Sigmoid colon (tissue), 7 donors: ENCODE results near the gene PBX3. TPM values are rescaled to one million over a fixed set of nuclear protein-coding genes. Genes with fewer than 3 reads are reported as not detected.
A peak's percentile ranks its signal among the peaks of the same experiment; 100 is the strongest.

ENCODE experiments used
- DNase-seq: peaks from one replicate; pipeline ENCODE4 v3.0.0-alpha.2; 2019
- H3K27ac ChIP-seq, 4 donors: fragments of 200-600 bp; sonication (generic); one replicate each; pipeline ENCODE4 v1.5.1; 2016 to 2019; ENCODE audit warnings: mild to moderate bottlenecking in 1 of 4
- H3K27me3 ChIP-seq, 3 donors: fragments of 200-600 bp; sonication (generic); one replicate each; pipeline ENCODE4 v1.5.1; 2019; ENCODE audit warnings: mild to moderate bottlenecking in 1 of 3
- H3K36me3 ChIP-seq, 4 donors: fragments of 200-600 bp; sonication (generic); one replicate each; pipeline ENCODE4 v1.5.1; 2016 to 2019
- H3K4me1 ChIP-seq, 4 donors: fragments of 200-600 bp; sonication (generic); one replicate each; pipeline ENCODE4 v1.5.1; 2017 to 2019
- H3K4me3 ChIP-seq, 4 donors: fragments of 200-600 bp; sonication (generic); one replicate each; pipeline ENCODE4 v1.5.1; 2017 to 2019; ENCODE audit warnings: mild to moderate bottlenecking in 2 of 4, moderate library complexity in 1 of 4
- H3K9me3 ChIP-seq, 4 donors: fragments of 200-600 bp in 3 of 4; sonication (generic) in 3 of 4; one replicate each; pipeline versions ENCODE4 v1.5.1 to v1.6.1; 2013 to 2019
- CTCF ChIP-seq, 4 experiments: fragments of 450-650 bp in 3 of 4; fragments of 200-600 bp in 1 of 4; IDR thresholded peaks; one replicate each; pipeline ENCODE4 v1.5.1; 2016 to 2019; ENCODE audit warnings: antibody characterized with exemption in 4 of 4, mild to moderate bottlenecking in 3 of 4, moderate library complexity in 2 of 4
- EP300 ChIP-seq, 4 donors: sonication (generic); formaldehyde crosslinking; IDR thresholded peaks; one replicate each; pipeline ENCODE4 v1.6.1; 2017; ENCODE audit warnings: antibody characterized with exemption in 4 of 4
- POLR2A ChIP-seq, 2 donors: fragments of 450-650 bp; IDR thresholded peaks; one replicate each; pipeline ENCODE4 v1.6.1; 2016; ENCODE audit warnings: antibody characterized with exemption in 2 of 2, mild to moderate bottlenecking in 2 of 2, moderate library complexity in 2 of 2
- POLR2AphosphoS5 ChIP-seq, 4 donors: sonication (generic); formaldehyde crosslinking; IDR thresholded peaks; one replicate each; pipeline ENCODE4 v1.6.1; 2017; ENCODE audit warnings: antibody characterized with exemption in 4 of 4
- WGBS, 2 donors: extraction: QIAGEN DNeasy Blood & Tissue Kit; methylation state at CpG; one replicate each; pipeline ENCODE4 v1.1.7; 2013; 5-methylcytosine and 5-hydroxymethylcytosine counted together
- intact Hi-C: fragments of 100-400 bp; cut with DNase I; formaldehyde crosslinking; loops from one replicate; pipeline ENCODE4 v1.15.1; 2023
- polyA plus RNA-seq, 3 donors: library from polyadenylated mRNA; stranded (reverse); fragments of 200-250 nt; gene quantifications; one replicate each; pipeline ENCODE4 v1.2.3, GENCODE V29; 2013
- total RNA-seq, 4 donors: library from RNA; depleted of rRNA; stranded (reverse); fragments of >200 nt; gene quantifications; one replicate each; pipeline ENCODE4 v1.1.0, GENCODE V29; 2016
- donor health status: healthy with polysubstance abuse.
- donor health status: Bipolar disorder and iron deficiency.
- donor health status: healthy.

Gene PBX3
- total and polyA plus RNA-seq, 7 donors, result 2.8 to 159 (median 90.6) TPM

- H3K4me3 ChIP-seq, result peak overlapping the region; percentile 75 to 94 (median 87)
- DNase-seq, result no peak
- intact Hi-C loops, result loop anchor here (5.0 kb wide), 4 partner anchors 73 to 478 kb away; no protein-coding TSS in a partner anchor
- TF ChIP-seq CTCF (IDR thresholded peaks at IDR 0.05), result no peak
- no peak for TF ChIP-seq POLR2AphosphoS5 (IDR thresholded peaks at IDR 0.05)
- no peak for TF ChIP-seq POLR2A (IDR thresholded peaks at IDR 0.05)
- TF ChIP-seq EP300 (IDR thresholded peaks at IDR 0.05), result no peak
- peak overlapping the region; percentile 90 to 98 (median 96) for H3K27ac ChIP-seq
- 77 to 78% methylated on average over 4 of the region's 4 CpGs for WGBS, 2 donors
- H3K27me3 ChIP-seq, result no peaks in the 10 kb centered on the region
- no peaks in the 10 kb centered on the region for H3K9me3 ChIP-seq
- H3K4me1 ChIP-seq, result peaks cover 0 to 48% (median 30%) of the 10 kb centered on the region in 4 donors
- H3K36me3 ChIP-seq, result no peaks in the 10 kb centered on the region
Measured at GRCh38 chr9:125749287-125749935, 2.2 kb downstream of the PBX3 start.

DNA sequence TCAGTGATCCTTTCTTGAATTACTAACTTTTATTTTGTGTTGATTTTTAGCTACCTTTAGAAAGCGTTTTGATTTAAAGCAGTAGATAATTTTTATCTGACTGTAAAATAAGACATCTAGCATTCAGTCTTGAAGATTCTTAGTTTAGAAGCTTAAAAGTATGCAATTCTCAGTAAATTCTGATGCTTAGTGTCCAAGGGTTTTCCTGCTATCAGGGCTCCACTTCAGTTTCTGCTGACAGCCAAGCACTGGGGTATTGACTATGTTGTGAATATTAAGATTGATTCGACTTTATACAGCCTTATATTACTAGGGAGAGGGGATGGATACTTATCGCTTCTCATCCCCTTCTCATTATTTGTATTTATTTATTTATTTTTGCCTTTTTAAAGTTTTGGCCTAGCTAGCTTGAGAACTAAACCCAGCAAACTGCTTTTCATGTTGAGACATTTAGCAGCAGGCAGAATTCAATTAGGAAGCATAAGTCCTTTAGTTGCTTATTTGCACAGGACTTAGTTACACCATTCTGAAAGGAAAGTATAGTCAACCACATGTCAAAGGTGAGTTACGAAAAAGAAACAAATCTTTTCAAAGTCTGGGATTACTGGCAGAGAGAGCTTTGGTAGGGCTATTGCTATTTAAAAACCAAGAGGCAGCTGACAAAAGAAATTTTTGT, 2.9 kb downstream of the PBX3 start:
- Histone ChIP-seq H3K4me1 (peaks cover 0 to 49% (median 35%) of the 10 kb centered on the region in 4 donors), H3K27me3 (no peaks in the 10 kb centered on the region), H3K27ac (peak overlapping the region; percentile 90 to 98 (median 96)), H3K36me3 (no peaks in the 10 kb centered on the region), H3K9me3 (no peaks in the 10 kb centered on the region), H3K4me3 (peak overlapping the region; percentile 75 to 94 (median 87))
- TF ChIP-seq EP300 (IDR thresholded peaks at IDR 0.05) (no peak), POLR2A (IDR thresholded peaks at IDR 0.05) (no peak)
- intact Hi-C loops, result loop anchor here (5.0 kb wide), 4 partner anchors 72 to 477 kb away; no protein-coding TSS in a partner anchor
- 83 to 89% methylated on average over 4 of the region's 4 CpGs for WGBS, 2 donors
- no peak for DNase-seq

- H3K4me1 ChIP-seq, result peaks cover 0 to 49% (median 37%) of the 10 kb centered on the region in 4 donors
- H3K9me3 ChIP-seq, result no peaks in the 10 kb centered on the region
- TF ChIP-seq EP300 (IDR thresholded peaks at IDR 0.05) (no peak), CTCF (IDR thresholded peaks at IDR 0.05) (no peak), POLR2AphosphoS5 (IDR thresholded peaks at IDR 0.05) (no peak), POLR2A (IDR thresholded peaks at IDR 0.05) (no peak)
- intact Hi-C loops, result no loop called here
- H3K36me3 ChIP-seq, result no peaks in the 10 kb centered on the region
- no peak for DNase-seq
- peak overlapping the region; percentile 90 to 98 (median 96) for H3K27ac ChIP-seq
- peak overlapping the region; percentile 75 to 94 (median 87) for H3K4me3 ChIP-seq
- 77 to 90% methylated on average over 6 of the region's 6 CpGs for WGBS, 2 donors
- H3K27me3 ChIP-seq, result no peaks in the 10 kb centered on the region
Measured at GRCh38 chr9:125750627-125751011, 3.4 kb downstream of the PBX3 start.

GRCh38 chr9:125752070-125752628, 5.0 kb downstream of the PBX3 start:
- Histone ChIP-seq H3K27me3 (no peaks in the 10 kb centered on the region), H3K36me3 (no peaks in the 10 kb centered on the region), H3K4me3 (peak overlapping the region in 3 of 4 donors; percentile 8 to 94 (median 86)), H3K27ac (peak overlapping the region; percentile 90 to 98 (median 96)), H3K4me1 (peaks cover 0 to 62% (median 49%) of the 10 kb centered on the region in 4 donors), H3K9me3 (no peaks in the 10 kb centered on the region)
- TF ChIP-seq POLR2AphosphoS5 (IDR thresholded peaks at IDR 0.05) (peak in 1 of 4 donors; percentile 12), POLR2A (IDR thresholded peaks at IDR 0.05) (no peak), CTCF (IDR thresholded peaks at IDR 0.05) (no peak)
- intact Hi-C loops, result no loop called here
- DNase-seq, result no peak
- 29 to 61% methylated on average over 3 of the region's 3 CpGs for WGBS, 2 donors

DNA sequence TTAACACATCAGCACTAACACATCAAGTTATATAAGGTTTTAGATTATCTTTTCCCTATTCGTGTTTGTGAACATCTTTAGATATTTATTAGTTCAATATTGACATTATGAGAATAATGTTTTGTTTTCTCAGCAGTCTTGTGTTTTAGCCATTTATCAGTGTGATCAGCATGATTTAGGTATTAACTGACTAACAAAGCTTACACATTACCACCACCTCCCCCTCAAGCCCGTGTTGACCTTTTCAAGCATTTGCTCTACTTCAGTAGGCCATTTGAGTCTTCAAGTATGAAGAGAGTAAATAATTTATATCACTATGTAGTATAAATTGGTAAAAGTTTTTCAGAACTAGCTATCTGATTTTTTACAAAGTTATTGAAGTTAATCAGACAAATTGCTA, 6.9 kb downstream of the PBX3 start:
- Histone ChIP-seq H3K27me3 (no peaks in the 10 kb centered on the region), H3K27ac (peak overlapping the region in 3 of 4 donors; percentile 90 to 98 (median 94)), H3K4me3 (peak overlapping the region in 2 of 4 donors; percentile 19 to 94), H3K9me3 (no peaks in the 10 kb centered on the region), H3K36me3 (no peaks in the 10 kb centered on the region), H3K4me1 (peaks cover 0 to 82% (median 68%) of the 10 kb centered on the region in 4 donors)
- TF ChIP-seq EP300 (IDR thresholded peaks at IDR 0.05), result no peak
- TF ChIP-seq POLR2A (IDR thresholded peaks at IDR 0.05), result no peak
- no peak for TF ChIP-seq CTCF (IDR thresholded peaks at IDR 0.05)
- no peak for TF ChIP-seq POLR2AphosphoS5 (IDR thresholded peaks at IDR 0.05)
- 72 to 81% methylated on average over 2 of the region's 2 CpGs for WGBS, 2 donors
- intact Hi-C loops, result no loop called here
- DNase-seq, result no peak
